HG03039 (cell line): ENCODE measurements around the gene PALLD.

ENCODE experiments used
- ATAC-seq: cut with Tn5 transposase; IDR thresholded peaks from one replicate; pipeline ENCODE4 v1.9.1; 2021; ENCODE audit warnings: mild to moderate bottlenecking, moderate library complexity; ENCODE audit not compliant: unreplicated experiment

Gene PALLD

GRCh38 chr4:168637872-168638756 is 141.3 kb downstream of the PALLD start:
- no peak for ATAC-seq

GRCh38 chr4:168639914-168640313 is 143.1 kb downstream of the PALLD start:
- no peak for ATAC-seq

- no peak for ATAC-seq
These were observed 144.9 kb downstream of the PALLD start for GRCh38 chr4:168641811-168642140.

GRCh38 chr4:168642591-168642990 is 145.7 kb downstream of the PALLD start:
- ATAC-seq: no peak

GRCh38 chr4:168643111-168643795 is 146.4 kb downstream of the PALLD start:
- ATAC-seq: no peak

GRCh38 chr4:168643796-168644159 is 146.9 kb downstream of the PALLD start:
- no peak for ATAC-seq

- no peak for ATAC-seq
These were observed 149.3 kb downstream of the PALLD start for GRCh38 chr4:168646001-168646768.

- ATAC-seq: no peak
These were observed 151.0 kb downstream of the PALLD start for GRCh38 chr4:168647646-168648375.

- ATAC-seq: no peak
These were observed 151.6 kb downstream of the PALLD start for GRCh38 chr4:168648494-168648893.

GRCh38 chr4:168648929-168649328 is 152.1 kb downstream of the PALLD start:
- ATAC-seq: no peak

- ATAC-seq: no peak
These were observed 154.5 kb downstream of the PALLD start for GRCh38 chr4:168651374-168651773.

GRCh38 chr4:168651864-168652263 is 155.0 kb downstream of the PALLD start:
- ATAC-seq: no peak

- ATAC-seq: no peak
These were observed 155.9 kb downstream of the PALLD start for GRCh38 chr4:168652755-168653154.

GRCh38 chr4:168654104-168654847 is 157.4 kb downstream of the PALLD start:
- ATAC-seq: no peak

- ATAC-seq: no peak
These were observed 158.0 kb downstream of the PALLD start for GRCh38 chr4:168654848-168655174.

- ATAC-seq: no peak
These were observed 158.3 kb downstream of the PALLD start for GRCh38 chr4:168655182-168655581.

GRCh38 chr4:168656055-168656660 is 159.3 kb downstream of the PALLD start:
- no peak for ATAC-seq

GRCh38 chr4:168656946-168657473 is 160.2 kb downstream of the PALLD start:
- ATAC-seq: no peak

GRCh38 chr4:168658751-168659150 is 161.9 kb downstream of the PALLD start:
- no peak for ATAC-seq
